Measurements from ENCODE around the gene AIMP2.
"Not testable (repeated sequence)": the region's sequence is repeated elsewhere in the genome, so short reads cannot be mapped to it uniquely, and the experiment has no call there.

The AIMP2 gene

DNA sequence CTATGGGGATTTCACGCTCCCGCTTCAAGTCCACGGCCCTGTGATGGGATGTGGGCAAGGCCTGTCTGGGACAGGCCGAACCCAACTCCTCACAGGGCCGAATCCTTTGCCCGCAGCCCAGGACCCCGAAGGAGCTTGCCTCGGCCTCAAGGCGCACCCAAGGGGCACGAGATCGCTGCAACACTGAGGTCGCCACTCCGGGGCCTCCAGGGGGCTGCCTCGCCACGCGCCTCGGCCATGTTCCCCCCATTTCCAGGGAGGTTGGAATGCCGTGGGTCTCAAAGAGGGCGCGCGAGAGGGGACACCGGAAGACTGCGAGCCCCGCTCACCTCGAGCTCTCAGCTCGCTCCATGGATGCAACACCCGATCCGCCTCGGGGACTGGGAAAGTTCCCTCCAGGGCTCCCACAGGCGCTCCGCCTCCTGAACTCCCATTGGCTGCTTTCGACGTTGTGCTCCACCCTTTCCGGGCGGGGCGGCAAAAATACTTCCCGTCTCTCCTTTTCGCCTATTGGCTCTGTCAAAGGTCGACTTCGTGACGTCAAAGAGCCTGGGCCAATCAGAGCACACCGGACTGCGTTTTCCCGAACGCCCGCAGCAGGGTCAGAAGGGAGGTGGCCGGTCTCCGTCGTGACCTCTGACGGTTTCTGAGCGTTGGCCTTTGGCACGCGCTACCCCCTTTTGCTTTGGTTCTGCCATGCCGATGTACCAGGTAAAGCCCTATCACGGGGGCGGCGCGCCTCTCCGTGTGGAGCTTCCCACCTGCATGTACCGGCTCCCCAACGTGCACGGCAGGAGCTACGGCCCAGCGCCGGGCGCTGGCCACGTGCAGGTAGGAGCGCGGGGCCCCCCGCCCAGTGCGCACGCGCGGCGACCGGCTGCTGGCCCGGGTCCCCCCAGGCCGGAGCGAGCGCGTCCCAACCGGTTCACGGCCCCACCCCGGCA is at the start of gene AIMP2, which contains the start of gene PMS2:
Gene AIMP2, plus strand, starts transcription at position 605 of the 944 bp plus-strand sequence. Its CDS starts 92 bp downstream, at position 697.
Gene PMS2, minus strand, starts transcription at position 382 of the 944 bp plus-strand sequence. Its CDS starts 30 bp downstream, at position 352.
- ATAC-seq: peak; percentile 94
- DNase-seq: peak; percentile 96

DNA sequence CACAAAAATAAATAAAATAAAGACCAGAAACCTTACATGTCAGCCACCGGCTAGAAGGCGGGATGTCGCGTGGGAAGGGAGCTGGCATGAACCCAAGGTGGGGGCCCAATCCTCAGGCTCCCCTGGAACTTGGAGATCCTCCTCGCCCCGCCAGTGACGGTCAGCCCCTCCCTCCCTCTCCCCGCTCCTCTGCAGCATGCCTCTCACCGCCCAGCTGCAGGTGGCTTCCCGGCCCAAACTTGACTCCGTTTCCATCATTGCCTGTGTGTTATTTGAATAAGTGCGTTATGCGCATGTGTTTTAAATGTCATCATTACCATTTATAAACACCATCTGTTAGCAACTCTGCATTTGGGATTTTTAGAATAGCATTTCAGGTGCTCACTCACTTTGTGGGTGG is 45.9 kb upstream of the AIMP2 start:
- ATAC-seq, DNase-seq: not testable (repeated sequence)

DNA sequence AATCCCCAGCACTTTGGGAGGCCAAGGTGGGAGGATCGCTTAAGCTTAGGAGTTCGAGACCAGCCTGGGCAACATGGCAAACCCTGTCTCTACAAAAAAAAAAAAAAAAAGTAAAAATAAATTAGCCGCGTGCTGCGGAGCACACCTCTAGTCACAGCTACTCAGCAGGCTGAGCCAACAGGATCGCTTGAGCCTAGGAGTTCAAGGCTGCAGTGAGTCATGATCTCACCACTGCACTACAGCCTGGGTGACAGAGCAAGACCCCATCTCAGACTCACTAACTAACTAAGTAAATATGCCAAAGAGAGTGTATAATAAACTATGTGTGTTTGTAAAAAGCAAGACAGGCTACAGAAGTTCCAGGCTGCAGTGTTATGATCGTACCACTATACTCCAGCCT is 45.3 kb upstream of the AIMP2 start:
- not testable (repeated sequence) for DNase-seq, ATAC-seq

GRCh38 chr7:5970347-5970911 is 38.6 kb upstream of the AIMP2 start, which contains the start of gene RSPH10B:
Gene RSPH10B, minus strand, starts transcription at chr7:5970689. Its CDS starts 3,573 bp downstream, at chr7:5967116.
- DNase-seq, ATAC-seq: not testable (repeated sequence)

GRCh38 chr7:5973580-5973979 is 35.5 kb upstream of the AIMP2 start:
- not testable (repeated sequence) for ATAC-seq

DNA sequence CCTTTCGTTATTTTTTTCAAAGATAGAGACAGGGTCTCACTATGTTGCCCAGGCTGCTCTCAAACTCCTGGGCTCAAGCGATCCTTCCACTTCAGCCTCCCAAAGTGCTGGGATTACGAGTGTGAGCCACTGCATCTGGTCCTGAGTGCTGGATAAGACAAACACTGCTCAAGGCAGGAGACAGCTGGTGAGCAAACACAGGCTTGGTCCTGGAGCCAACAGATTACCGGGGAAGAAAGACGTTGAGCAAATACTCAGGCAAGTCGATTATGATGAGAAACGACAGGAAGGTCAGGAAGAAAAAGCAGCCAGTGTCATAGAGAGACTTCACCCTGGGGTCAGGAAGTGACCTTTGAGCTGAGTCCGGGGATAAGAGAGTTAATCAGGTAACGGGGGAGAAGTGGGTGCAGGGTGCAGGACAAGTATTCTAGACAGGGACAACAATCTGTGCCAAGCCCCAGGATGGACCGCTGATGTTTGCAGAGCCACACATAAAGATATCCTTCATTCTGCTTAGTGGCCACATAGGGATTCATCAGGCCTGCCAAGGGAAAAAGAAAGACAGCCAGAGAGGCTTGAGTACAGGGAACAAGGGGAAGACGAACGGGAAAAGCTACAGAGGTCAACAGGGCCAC is 29.3 kb upstream of the AIMP2 start:
- not testable (repeated sequence) for DNase-seq, ATAC-seq

More at GRCh38 chr7:5973580-5973979, 35.5 kb upstream of the AIMP2 start:
- DNase-seq: not testable (repeated sequence)

GRCh38 chr7:5987061-5987460 is 22.0 kb upstream of the AIMP2 start:
- not testable (repeated sequence) for ATAC-seq, DNase-seq

DNA sequence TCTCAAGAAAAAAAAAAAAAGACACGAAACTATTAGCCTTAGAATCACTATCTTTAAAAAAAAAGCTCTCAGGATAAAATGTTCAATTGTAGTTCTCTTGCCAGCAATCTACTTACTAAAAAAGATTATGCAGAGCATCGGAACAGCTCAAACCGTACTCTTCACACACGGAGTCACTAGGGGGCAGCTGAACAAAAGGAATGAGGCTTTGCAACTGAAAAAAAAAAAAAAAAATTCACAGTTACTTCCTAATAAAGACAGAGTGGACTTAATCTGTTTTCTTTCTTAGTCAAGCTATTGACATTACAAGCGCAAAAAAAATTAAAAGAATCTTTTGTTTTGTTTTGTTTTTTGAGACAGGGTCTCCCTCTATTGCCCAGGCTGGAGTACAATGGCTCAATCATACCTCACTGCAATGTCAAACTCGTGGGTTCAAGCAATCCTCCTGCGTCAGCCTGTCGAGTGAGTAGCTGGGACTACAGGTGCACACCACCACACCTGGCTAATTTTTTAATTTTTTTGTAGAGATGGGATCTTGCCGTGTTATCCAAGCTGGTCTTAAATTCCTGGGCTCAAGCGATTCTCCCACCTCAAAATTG is 11.8 kb upstream of the AIMP2 start:
- DNase-seq (no peak), ATAC-seq (no peak)

DNA sequence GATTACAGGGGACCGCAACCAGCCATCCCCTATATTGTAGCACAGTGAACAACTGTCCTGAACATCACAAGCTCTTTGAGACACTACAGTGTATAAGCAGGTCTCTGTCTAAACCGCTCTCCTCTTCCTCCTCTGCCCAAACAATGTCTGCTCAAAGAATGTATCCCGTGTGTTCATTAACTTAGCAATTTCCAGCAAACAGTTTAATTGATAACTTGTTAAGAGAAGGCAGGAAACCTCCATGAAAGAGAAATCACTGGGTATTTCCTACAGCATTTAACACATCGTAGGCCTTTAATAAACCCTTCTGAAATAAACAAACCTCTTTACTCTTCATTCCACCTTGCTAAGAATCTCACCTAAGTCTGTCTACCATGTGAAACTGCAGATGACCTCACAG is 1.7 kb upstream of the AIMP2 start:
- ATAC-seq (no peak), DNase-seq (no peak)

- ATAC-seq, DNase-seq: not testable (repeated sequence)
These were observed 1.1 kb upstream of the AIMP2 start for GRCh38 chr7:6007835-6008590.

DNA sequence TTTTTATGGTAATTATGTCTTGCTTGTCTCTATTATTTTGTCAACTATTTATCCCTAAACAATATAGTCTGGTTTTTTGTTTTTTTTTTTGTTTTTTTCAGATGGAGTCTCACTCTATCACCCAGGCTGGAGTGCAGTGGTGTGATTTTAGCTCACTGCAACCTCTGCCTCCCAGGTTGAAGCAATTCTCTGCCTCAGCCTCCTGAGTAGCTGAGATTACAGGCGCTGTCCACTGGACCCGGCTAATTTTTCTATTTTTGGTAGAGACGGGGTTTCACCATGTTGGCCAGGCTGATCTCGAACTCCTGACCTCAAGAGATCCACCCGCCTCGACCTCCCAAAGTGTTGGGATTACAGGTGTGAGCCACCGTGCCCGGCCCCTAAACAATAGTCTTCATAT is 1.3 kb downstream of the AIMP2 start:
- not testable (repeated sequence) for DNase-seq, ATAC-seq

DNA sequence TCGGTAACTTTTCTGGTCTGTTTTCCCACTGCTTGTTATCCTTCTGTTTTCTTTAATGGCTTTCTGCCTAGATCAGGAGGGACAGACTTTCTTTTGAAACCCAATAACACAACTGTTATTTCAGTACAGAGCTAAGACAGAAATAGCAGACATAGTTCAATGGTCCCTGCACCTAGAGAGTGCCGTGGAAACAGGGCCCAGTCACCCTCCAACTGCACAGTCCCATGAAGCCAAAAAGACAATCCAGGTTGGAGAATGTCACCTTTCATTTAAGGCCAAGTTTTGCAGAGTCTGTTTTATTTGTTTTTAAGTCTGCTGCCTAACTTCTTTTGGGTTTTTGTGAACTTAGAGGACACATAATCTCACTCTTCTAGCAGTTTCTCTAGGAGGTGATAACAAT is 2.5 kb downstream of the AIMP2 start:
- ATAC-seq (no peak), DNase-seq (no peak)

DNA sequence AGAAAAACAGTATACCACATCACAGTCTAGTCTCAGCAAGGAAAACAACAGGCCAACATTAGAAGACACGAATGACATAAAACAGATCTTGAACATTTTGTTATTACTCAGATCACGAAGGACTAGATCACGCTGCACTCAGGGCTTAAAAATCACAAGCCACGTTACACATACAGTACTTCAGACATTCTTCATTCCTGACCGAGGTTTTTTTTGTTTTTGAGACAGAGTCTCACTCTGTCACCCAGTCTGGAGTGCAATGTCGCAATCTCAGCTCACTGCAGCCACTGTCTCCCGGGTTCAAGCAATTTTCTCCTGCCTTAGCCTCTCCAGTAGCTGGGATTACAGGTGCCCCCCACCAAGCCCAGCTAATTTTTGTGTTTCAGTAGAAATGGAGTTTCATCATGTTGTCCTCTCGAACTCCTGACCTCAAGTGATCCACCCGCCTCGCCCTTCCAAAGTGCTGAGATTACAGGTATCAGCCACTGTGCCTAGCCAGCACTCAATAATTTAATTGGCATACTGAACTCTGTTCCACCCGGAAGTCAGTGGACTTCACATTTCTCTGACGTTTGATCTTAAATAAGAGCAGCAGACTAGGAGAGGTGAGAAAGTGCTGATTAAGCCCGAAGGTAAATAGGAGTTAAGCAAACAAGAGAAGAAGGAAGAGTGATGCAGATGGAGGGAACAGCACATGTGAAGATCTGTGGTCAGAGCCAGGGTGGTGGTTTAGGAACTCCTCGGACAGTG is 3.5 kb downstream of the AIMP2 start:
- DNase-seq (no peak), ATAC-seq (no peak)

DNA sequence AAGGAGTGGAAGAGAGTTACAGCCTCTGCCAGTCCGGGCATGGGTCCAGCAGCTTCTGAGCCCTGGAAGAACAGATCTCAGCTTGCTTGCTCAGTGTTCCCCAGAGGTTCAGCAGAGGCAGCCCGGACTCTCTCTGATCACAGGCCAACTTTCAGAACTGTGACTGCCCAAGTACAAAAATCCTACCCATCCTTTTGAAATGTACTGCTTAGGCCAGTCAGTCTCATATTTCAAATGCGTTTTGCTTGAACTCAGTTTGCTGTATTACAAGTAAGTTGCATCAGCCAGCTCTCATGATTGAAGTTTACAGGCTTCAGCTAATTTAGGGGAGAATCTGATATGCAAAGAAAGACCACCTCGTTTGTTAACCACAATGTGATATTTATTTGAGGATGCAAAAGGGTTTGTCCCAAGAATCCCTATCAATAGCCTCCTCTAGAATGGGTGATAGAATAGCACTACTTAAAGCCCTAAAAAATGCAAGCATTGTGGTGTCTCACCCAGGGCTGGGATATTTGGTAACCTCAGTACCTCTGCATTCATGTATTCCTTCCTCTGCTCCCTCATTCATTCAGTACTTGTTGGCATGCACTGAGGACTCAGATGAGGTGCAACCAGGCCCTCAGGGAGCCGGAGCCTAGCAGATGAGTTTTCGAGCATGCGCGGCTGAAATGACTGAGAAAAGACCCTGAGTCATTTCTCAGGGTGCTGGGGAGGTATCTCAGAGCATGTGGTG is 7.0 kb downstream of the AIMP2 start:
- DNase-seq (no peak), ATAC-seq (no peak)

- ATAC-seq (no peak), DNase-seq (no peak)
These were observed 7.5 kb downstream of the AIMP2 start for GRCh38 chr7:6016653-6016966.

DNA sequence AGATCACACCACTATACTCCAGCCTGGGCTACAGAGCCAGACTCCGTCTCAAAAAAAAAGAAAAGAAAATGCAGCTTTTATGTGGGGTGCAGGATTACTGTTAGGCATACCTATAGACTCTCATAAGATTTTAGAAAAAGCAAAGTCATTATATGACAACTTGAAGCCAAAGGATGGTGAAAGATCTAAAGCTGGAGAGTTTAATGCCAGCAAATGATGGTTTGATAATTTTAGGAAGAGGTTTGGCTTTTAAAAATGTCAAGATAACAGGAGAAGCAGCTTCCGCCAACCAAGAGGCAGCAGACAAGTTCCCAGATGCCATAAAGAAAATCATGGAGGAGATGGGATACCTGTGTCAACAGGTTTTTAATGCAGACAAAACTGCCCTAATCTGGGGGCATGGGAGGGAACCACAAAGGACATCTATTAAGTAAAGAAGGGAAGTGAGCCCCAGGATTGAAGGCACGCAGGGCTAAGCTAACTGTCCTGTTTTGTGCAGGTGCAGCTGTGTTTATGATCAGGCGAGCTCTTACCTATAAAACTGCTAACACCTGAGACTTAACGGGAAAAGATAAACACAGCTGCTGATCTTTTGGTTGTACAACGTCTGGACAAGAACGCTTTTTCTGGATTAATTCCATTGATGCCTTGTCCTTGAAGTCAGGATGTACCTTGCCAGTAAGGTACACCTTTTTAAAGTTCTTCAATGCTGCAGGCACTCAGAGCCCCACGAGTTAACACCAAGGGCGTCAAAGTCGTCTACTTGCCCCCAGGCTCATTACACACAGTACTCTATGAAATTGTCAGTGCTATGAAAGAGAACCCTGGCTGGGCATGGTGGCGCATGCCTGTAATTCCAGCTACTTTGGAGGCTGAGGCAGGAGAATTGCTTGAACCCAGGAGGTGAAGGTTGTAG is 11.6 kb downstream of the AIMP2 start:
- ATAC-seq (no peak), DNase-seq (no peak)

DNA sequence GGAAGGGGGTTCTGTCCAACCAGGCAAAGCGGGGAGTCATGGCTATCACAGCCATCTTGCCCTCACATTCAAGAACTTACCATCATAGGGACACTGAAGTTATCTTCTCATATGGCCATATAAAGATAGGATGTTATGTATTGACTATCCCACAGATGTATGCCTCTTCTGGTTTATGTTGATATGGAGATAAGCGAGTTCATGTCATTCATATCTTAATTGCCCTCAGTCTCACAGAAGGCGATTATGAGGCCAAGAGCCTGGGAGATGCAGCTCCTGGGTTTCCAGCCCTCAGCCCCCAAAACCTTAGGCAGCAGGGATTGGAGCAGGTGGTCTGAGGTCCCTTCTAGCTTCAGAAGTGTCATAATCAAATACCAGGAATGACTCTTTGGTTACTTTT is 13.6 kb downstream of the AIMP2 start:
- DNase-seq (no peak), ATAC-seq (no peak)

- no peak for DNase-seq
- no peak for ATAC-seq
These were observed 14.9 kb downstream of the AIMP2 start for GRCh38 chr7:6023974-6024435.
